B cell (primary cell): Measurements from ENCODE around the gene SLC34A2.

Source experiments
- EZH2 ChIP-seq: IDR thresholded peaks from 2 replicates; pipeline ENCODE4 v1.6.1; 2012; ENCODE audit warnings: borderline replicate concordance, low read depth, mild to moderate bottlenecking, moderate library complexity, low read length; ENCODE audit not compliant: insufficient read depth, poor library complexity, severe bottlenecking
- TF ChIP-seq, protein P1 (sequence below): fragments of 200-600 bp; IDR thresholded peaks from one replicate; pipeline ENCODE4 v1.8.0; 2022; ENCODE audit warnings: antibody characterized with exemption, mild to moderate bottlenecking

GRCh38 chr4:25676221-25676620, 20.6 kb downstream of the SLC34A2 start:
- TF ChIP-seq, protein P1, sequence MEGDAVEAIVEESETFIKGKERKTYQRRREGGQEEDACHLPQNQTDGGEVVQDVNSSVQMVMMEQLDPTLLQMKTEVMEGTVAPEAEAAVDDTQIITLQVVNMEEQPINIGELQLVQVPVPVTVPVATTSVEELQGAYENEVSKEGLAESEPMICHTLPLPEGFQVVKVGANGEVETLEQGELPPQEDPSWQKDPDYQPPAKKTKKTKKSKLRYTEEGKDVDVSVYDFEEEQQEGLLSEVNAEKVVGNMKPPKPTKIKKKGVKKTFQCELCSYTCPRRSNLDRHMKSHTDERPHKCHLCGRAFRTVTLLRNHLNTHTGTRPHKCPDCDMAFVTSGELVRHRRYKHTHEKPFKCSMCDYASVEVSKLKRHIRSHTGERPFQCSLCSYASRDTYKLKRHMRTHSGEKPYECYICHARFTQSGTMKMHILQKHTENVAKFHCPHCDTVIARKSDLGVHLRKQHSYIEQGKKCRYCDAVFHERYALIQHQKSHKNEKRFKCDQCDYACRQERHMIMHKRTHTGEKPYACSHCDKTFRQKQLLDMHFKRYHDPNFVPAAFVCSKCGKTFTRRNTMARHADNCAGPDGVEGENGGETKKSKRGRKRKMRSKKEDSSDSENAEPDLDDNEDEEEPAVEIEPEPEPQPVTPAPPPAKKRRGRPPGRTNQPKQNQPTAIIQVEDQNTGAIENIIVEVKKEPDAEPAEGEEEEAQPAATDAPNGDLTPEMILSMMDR: no peak
- TF ChIP-seq EZH2: no peak
